HEK293 (cell line): ENCODE data around the gene TTYH2.

Source experiments
- CTCF ChIA-PET: fragments of 350-600 bp; formaldehyde crosslinking; extraction: SDS; loops from one replicate; lab custom pipeline; 2021; ENCODE audit warnings: antibody characterized with exemption; lab: Yijun Ruan, JAX
- POLR2A ChIA-PET: fragments of 300-600 bp; formaldehyde crosslinking; extraction: SDS; loops from one replicate; lab custom pipeline; 2020; ENCODE audit warnings: antibody characterized with exemption, inconsistent platforms; lab: Yijun Ruan, JAX
- H3K27ac ChIP-seq: fragments of 200-500 bp; sonication (Bioruptor generic); 2 replicates; pipeline ENCODE4 v1.5.1; 2014; ENCODE audit warnings: low read depth, low read length, control low read depth, inconsistent platforms; ENCODE audit errors: extremely low read depth
- H3K36me3 ChIP-seq, 2 experiments: fragments of 200-500 bp in 1 of 2; sonication (Bioruptor generic) in 1 of 2; 1 replicate in 1 of 2; 2 replicates in 1 of 2; pipeline ENCODE4 v1.5.1; 2014 to 2017; ENCODE audit warnings: inconsistent platforms in 2 of 2, low read length in 2 of 2; ENCODE audit not compliant: control insufficient read depth in 2 of 2, insufficient read depth in 1 of 2
- H3K4me1 ChIP-seq: fragments of 200-500 bp; sonication (Bioruptor generic); 2 replicates; pipeline ENCODE4 v1.5.1; 2014; ENCODE audit warnings: mild to moderate bottlenecking, low read length, inconsistent platforms; ENCODE audit not compliant: control insufficient read depth, insufficient read depth
- H3K4me3 ChIP-seq: 2 replicates; pipeline ENCODE4 v1.5.1; 2011; ENCODE audit warnings: low read depth, mild to moderate bottlenecking, control low read depth, low read length, moderate library complexity
- H3K9me3 ChIP-seq: fragments of 200-500 bp; sonication (Bioruptor generic); 2 replicates; pipeline ENCODE4 v1.5.1; 2014; ENCODE audit warnings: low read depth, low read length, inconsistent platforms; ENCODE audit not compliant: control insufficient read depth, insufficient read depth
- FEZF1 ChIP-seq: fragments of 450-650 bp; formaldehyde crosslinking; IDR thresholded peaks from 2 replicates; pipeline ENCODE4 v1.5.1; 2016; ENCODE audit warnings: missing biosample characterization, missing genetic modification characterization
- GLI2 ChIP-seq: fragments of 450-650 bp; formaldehyde crosslinking; IDR thresholded peaks from 2 replicates; pipeline ENCODE4; 2017; ENCODE audit warnings: missing biosample characterization, missing genetic modification characterization, low read depth, borderline replicate concordance
- GLIS2 ChIP-seq: fragments of 450-650 bp; formaldehyde crosslinking; IDR thresholded peaks from 2 replicates; pipeline ENCODE4 v1.5.1; 2016; ENCODE audit warnings: missing biosample characterization, missing genetic modification characterization
- KLF1 ChIP-seq: fragments of 450-650 bp; formaldehyde crosslinking; IDR thresholded peaks from 2 replicates; pipeline ENCODE4 v1.5.1; 2016; ENCODE audit warnings: missing biosample characterization, missing genetic modification characterization
- KLF10 ChIP-seq: fragments of 450-650 bp; IDR thresholded peaks from 2 replicates; pipeline ENCODE4 v1.5.1; 2018; ENCODE audit warnings: missing biosample characterization, mild to moderate bottlenecking, missing genetic modification characterization
- MEIS1 ChIP-seq: sonication (generic); formaldehyde crosslinking; IDR thresholded peaks from 2 replicates; pipeline ENCODE4 v1.8.1; 2022; ENCODE audit warnings: missing genetic modification reagents, mild to moderate bottlenecking, borderline replicate concordance
- OSR2 ChIP-seq: fragments of 450-650 bp; formaldehyde crosslinking; IDR thresholded peaks from 2 replicates; pipeline ENCODE4 v1.5.1; 2016; ENCODE audit warnings: missing biosample characterization, missing genetic modification characterization
- SCRT2 ChIP-seq: fragments of 450-650 bp; formaldehyde crosslinking; IDR thresholded peaks from 2 replicates; pipeline ENCODE4 v1.5.1; 2016; ENCODE audit warnings: missing biosample characterization, missing genetic modification characterization
- ZNF10 ChIP-seq: fragments of 450-650 bp; formaldehyde crosslinking; IDR thresholded peaks from 2 replicates; pipeline ENCODE4 v1.5.1; 2017; ENCODE audit warnings: missing biosample characterization, missing genetic modification characterization
- ZNF16 ChIP-seq: fragments of 450-650 bp; formaldehyde crosslinking; IDR thresholded peaks from 2 replicates; pipeline ENCODE4 v1.5.1; 2016; ENCODE audit warnings: low read depth, missing biosample characterization, missing genetic modification characterization
- ZNF2 ChIP-seq: fragments of 450-650 bp; formaldehyde crosslinking; IDR thresholded peaks from 2 replicates; pipeline ENCODE4 v1.5.1; 2016; ENCODE audit warnings: missing biosample characterization, missing genetic modification characterization
- ZNF202 ChIP-seq: fragments of 450-650 bp; formaldehyde crosslinking; IDR thresholded peaks from 2 replicates; pipeline ENCODE4 v1.5.1; 2016; ENCODE audit warnings: missing biosample characterization, missing genetic modification characterization, borderline replicate concordance
- ZNF266 ChIP-seq: fragments of 450-650 bp; formaldehyde crosslinking; IDR thresholded peaks from 2 replicates; pipeline ENCODE4 v1.5.1; 2016; ENCODE audit warnings: missing biosample characterization, missing genetic modification characterization, low read depth
- ZNF391 ChIP-seq: fragments of 450-650 bp; formaldehyde crosslinking; IDR thresholded peaks from 2 replicates; pipeline ENCODE4 v1.5.1; 2016; ENCODE audit warnings: low read depth, missing biosample characterization, missing genetic modification characterization, borderline replicate concordance
- ZNF394 ChIP-seq: fragments of 450-650 bp; formaldehyde crosslinking; IDR thresholded peaks from 2 replicates; pipeline ENCODE4 v1.5.1; 2016; ENCODE audit warnings: missing biosample characterization, missing genetic modification characterization, mild to moderate bottlenecking, moderate library complexity, borderline replicate concordance
- ZNF521 ChIP-seq: fragments of 450-650 bp; formaldehyde crosslinking; IDR thresholded peaks from 2 replicates; pipeline ENCODE4 v1.5.1; 2017; ENCODE audit warnings: missing biosample characterization, mild to moderate bottlenecking, missing genetic modification characterization
- ZNF571 ChIP-seq: fragments of 450-650 bp; formaldehyde crosslinking; IDR thresholded peaks from 2 replicates; pipeline ENCODE4 v1.5.0; 2017; ENCODE audit warnings: missing biosample characterization, missing genetic modification characterization
- ZNF624 ChIP-seq: fragments of 450-650 bp; formaldehyde crosslinking; IDR thresholded peaks from 2 replicates; pipeline ENCODE4 v1.5.1; 2017; ENCODE audit warnings: missing biosample characterization, missing genetic modification characterization
- ZNF777 ChIP-seq: fragments of 450-650 bp; formaldehyde crosslinking; IDR thresholded peaks from 2 replicates; pipeline ENCODE4 v1.5.1; 2017; ENCODE audit warnings: missing biosample characterization, missing genetic modification characterization, borderline replicate concordance
- ZNF830 ChIP-seq: fragments of 450-650 bp; IDR thresholded peaks from 2 replicates; pipeline ENCODE4 v1.5.0; 2018; ENCODE audit warnings: missing biosample characterization, missing genetic modification characterization, low read depth, mild to moderate bottlenecking, moderate library complexity
- TF ChIP-seq, protein P1 (sequence below): fragments of 450-650 bp; formaldehyde crosslinking; IDR thresholded peaks from 2 replicates; pipeline ENCODE4 v1.5.1; 2016; ENCODE audit warnings: missing biosample characterization, missing genetic modification characterization
- TF ChIP-seq, protein P2 (sequence below): fragments of 450-650 bp; formaldehyde crosslinking; IDR thresholded peaks from 2 replicates; pipeline ENCODE4 v1.5.1; 2016; ENCODE audit warnings: missing biosample characterization, missing genetic modification characterization
- TF ChIP-seq, protein P3 (sequence below): fragments of 450-650 bp; formaldehyde crosslinking; IDR thresholded peaks from 2 replicates; pipeline ENCODE4 v1.5.1; 2016; ENCODE audit warnings: missing biosample characterization, missing genetic modification characterization
- TF ChIP-seq, protein P4 (sequence below): fragments of 450-650 bp; formaldehyde crosslinking; optimal IDR thresholded peaks from 2 replicates; pipeline ENCODE3; 2016; ENCODE audit warnings: missing biosample characterization, mild to moderate bottlenecking, missing genetic modification characterization

Gene TTYH2

DNA sequence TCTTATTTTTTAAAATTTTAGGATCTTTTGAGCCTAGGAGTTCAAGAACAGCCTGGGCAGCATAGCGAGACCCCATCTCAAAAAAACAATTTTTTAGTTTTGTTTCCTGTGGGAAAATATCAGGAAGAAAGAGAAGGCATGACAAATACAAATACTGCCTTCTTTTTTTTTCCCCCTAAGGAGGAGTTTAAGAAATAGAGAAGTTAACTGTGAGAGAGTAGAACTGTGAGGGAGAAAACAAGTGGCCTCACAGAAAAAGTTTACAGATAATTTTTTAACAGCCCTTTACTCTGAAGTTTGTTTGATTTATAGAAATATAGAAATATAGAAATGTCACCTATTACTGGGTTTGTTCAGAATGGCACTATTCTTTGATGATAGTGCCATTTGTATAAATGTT, 21.1 kb downstream of the TTYH2 start (continued):
- TF ChIP-seq, protein P1, sequence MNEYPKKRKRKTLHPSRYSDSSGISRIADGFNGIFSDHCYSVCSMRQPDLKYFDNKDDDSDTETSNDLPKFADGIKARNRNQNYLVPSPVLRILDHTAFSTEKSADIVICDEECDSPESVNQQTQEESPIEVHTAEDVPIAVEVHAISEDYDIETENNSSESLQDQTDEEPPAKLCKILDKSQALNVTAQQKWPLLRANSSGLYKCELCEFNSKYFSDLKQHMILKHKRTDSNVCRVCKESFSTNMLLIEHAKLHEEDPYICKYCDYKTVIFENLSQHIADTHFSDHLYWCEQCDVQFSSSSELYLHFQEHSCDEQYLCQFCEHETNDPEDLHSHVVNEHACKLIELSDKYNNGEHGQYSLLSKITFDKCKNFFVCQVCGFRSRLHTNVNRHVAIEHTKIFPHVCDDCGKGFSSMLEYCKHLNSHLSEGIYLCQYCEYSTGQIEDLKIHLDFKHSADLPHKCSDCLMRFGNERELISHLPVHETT = no peak
- TF ChIP-seq ZNF391 (tag by site-specific recombination) (no peak), MEIS1 (CRISPR knock-in tag) (no peak), ZNF521 (no peak)
- TF ChIP-seq, all 188 proteins: peak for 0

DNA sequence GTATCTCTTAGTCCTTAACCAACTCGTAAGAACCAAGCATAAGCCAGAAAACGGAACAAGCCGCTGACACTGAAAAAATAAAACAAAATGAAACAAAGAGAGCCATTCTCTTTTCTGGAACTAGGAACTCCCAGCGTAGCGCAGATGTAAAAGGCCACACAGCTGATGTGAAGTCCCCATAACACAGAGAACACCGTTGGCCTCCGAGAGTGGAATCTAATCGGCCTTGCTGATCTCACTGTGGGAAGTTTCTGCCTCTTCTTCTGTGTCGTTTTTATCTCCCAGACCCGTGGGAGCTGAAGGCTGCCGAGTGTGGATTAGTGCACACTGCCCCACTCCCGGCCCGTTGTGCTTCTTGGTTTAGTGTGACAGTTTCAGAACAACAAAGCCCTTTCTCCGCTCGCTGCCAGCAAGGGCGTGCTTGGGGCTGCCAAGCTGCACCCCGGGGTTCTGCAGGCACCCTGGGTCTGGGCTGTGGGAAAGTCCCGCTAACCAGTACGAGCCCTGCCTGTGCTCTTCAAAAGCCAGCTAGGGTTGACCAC, 21.7 kb downstream of the TTYH2 start:
- peaks cover 0 to 12% of the 10 kb centered on the region in 2 experiments; a peak in 1 of 3 replicates for H3K36me3 ChIP-seq
- CTCF ChIA-PET = interaction anchor here (0.9 kb wide), 1 partner anchor 49 kb away, joined by 3 read pairs; no protein-coding TSS in a partner anchor

DNA sequence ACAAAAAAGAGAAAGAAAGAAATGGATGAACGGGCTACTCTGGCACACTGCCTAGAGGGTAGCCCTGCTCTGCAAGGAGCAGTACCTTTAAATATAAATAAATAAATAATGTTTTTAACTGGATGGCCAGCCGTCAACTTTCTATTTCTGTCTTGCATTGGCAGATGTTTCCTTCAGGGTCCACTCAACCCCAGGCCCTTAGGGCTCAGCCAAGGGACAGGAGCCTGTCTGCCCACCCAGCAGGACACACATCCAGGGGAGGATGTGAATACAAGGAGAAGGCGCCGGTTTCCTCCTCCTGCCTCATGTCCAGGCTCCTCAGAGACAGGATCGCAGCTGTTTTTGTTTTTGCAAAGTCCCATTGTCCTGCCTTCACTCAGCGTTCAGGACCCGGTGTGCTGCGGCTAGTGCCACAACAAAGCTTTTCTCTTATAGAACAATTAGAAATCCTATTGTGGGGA, 22.6 kb downstream of the TTYH2 start:
- POLR2A ChIA-PET = no interaction called here
- H3K4me1 ChIP-seq = no peaks in the 10 kb centered on the region
- TF ChIP-seq KLF1 (tag by site-specific recombination) = no peak
- TF ChIP-seq ZNF2 (tag by site-specific recombination) = no peak
- TF ChIP-seq, protein P2, sequence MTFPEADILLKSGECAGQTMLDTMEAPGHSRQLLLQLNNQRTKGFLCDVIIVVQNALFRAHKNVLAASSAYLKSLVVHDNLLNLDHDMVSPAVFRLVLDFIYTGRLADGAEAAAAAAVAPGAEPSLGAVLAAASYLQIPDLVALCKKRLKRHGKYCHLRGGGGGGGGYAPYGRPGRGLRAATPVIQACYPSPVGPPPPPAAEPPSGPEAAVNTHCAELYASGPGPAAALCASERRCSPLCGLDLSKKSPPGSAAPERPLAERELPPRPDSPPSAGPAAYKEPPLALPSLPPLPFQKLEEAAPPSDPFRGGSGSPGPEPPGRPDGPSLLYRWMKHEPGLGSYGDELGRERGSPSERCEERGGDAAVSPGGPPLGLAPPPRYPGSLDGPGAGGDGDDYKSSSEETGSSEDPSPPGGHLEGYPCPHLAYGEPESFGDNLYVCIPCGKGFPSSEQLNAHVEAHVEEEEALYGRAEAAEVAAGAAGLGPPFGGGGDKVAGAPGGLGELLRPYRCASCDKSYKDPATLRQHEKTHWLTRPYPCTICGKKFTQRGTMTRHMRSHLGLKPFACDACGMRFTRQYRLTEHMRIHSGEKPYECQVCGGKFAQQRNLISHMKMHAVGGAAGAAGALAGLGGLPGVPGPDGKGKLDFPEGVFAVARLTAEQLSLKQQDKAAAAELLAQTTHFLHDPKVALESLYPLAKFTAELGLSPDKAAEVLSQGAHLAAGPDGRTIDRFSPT (tag by site-specific recombination) = no peak
- TF ChIP-seq ZNF394 (tag by site-specific recombination) = no peak
- no peak for TF ChIP-seq ZNF830 (tag by site-specific recombination)
- no peak for TF ChIP-seq ZNF202 (tag by site-specific recombination)
- TF ChIP-seq, protein P3, sequence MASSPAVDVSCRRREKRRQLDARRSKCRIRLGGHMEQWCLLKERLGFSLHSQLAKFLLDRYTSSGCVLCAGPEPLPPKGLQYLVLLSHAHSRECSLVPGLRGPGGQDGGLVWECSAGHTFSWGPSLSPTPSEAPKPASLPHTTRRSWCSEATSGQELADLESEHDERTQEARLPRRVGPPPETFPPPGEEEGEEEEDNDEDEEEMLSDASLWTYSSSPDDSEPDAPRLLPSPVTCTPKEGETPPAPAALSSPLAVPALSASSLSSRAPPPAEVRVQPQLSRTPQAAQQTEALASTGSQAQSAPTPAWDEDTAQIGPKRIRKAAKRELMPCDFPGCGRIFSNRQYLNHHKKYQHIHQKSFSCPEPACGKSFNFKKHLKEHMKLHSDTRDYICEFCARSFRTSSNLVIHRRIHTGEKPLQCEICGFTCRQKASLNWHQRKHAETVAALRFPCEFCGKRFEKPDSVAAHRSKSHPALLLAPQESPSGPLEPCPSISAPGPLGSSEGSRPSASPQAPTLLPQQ (tag by site-specific recombination) = no peak
- no peak for TF ChIP-seq OSR2 (tag by site-specific recombination)
- no peak for TF ChIP-seq ZNF266 (tag by site-specific recombination)
- TF ChIP-seq ZNF624 (tag by site-specific recombination) = no peak
- TF ChIP-seq ZNF777 (tag by site-specific recombination) = no peak
- no peak for TF ChIP-seq GLIS2 (tag by site-specific recombination)
- no peak for TF ChIP-seq ZNF571 (tag by site-specific recombination)
- TF ChIP-seq ZNF16 (tag by site-specific recombination) = no peak
- no peak for TF ChIP-seq KLF10 (tag by site-specific recombination)
- no peak for TF ChIP-seq ZNF10 (tag by site-specific recombination)
- no peak for TF ChIP-seq FEZF1 (tag by site-specific recombination)
- CTCF ChIA-PET = interaction anchor here (1.2 kb wide), 1 partner anchor 17 kb away, joined by 3 read pairs; no protein-coding TSS in a partner anchor
- no peak overlapping the region for H3K4me3 ChIP-seq
- H3K9me3 ChIP-seq = no peaks in the 10 kb centered on the region
- H3K36me3 ChIP-seq = peaks cover 0 to 9% of the 10 kb centered on the region in 2 experiments; a peak in 1 of 3 replicates
- H3K27ac ChIP-seq = no peak overlapping the region

More for the DNA sequence above, 21.7 kb downstream of the TTYH2 start:
- H3K4me1 ChIP-seq = no peaks in the 10 kb centered on the region
- H3K27ac ChIP-seq = no peak overlapping the region
- H3K4me3 ChIP-seq = no peak overlapping the region
- TF ChIP-seq SCRT2 (tag by site-specific recombination) (no peak), GLI2 (tag by site-specific recombination) (no peak)
- TF ChIP-seq, protein P4, sequence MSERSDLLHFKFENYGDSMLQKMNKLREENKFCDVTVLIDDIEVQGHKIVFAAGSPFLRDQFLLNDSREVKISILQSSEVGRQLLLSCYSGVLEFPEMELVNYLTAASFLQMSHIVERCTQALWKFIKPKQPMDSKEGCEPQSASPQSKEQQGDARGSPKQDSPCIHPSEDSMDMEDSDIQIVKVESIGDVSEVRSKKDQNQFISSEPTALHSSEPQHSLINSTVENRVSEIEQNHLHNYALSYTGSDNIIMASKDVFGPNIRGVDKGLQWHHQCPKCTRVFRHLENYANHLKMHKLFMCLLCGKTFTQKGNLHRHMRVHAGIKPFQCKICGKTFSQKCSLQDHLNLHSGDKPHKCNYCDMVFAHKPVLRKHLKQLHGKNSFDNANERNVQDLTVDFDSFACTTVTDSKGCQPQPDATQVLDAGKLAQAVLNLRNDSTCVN (tag by site-specific recombination) = no peak
- POLR2A ChIA-PET = no interaction called here
- H3K9me3 ChIP-seq = no peaks in the 10 kb centered on the region
